Brain microvascular endothelial cell (primary cell): ENCODE measurements around the gene GPC5.

Experiments
- DNase-seq: peaks from one replicate; pipeline ENCODE4 v3.0.0-alpha.2; 2020
- H3K27ac ChIP-seq: fragments of 250-450 bp; sonication (Bioruptor Pico); 2 replicates; pipeline ENCODE4 v1.5.1; 2020; ENCODE audit warnings: mild to moderate bottlenecking, moderate library complexity
- H3K27me3 ChIP-seq: fragments of 250-450 bp; sonication (Bioruptor Pico); replicated peaks from 2 replicates; pipeline ENCODE4 v1.5.1; 2020; ENCODE audit warnings: mild to moderate bottlenecking
- H3K36me3 ChIP-seq: fragments of 250-450 bp; sonication (Bioruptor Pico); replicated peaks from 2 replicates; pipeline ENCODE4 v1.5.1; 2020; ENCODE audit warnings: mild to moderate bottlenecking
- H3K4me3 ChIP-seq: 2 replicates; pipeline ENCODE4 v1.5.1; 2011; ENCODE audit warnings: low read depth, mild to moderate bottlenecking, control low read depth, low read length, moderate library complexity
- CTCF ChIP-seq: IDR thresholded peaks from 2 replicates; pipeline ENCODE4 v1.5.1; 2011; ENCODE audit warnings: low read depth, mild to moderate bottlenecking, moderate library complexity, low read length, control low read depth, inconsistent platforms; ENCODE audit errors: missing control alignments
- in situ Hi-C: cut with HindIII; loops from 2 replicates; pipeline ENCODE4 v1.10.0; 2017; ENCODE audit warnings: low sequenced_read_pairs, low pct_ligation_motif_present

GPC5 gene

GRCh38 chr13:91813253-91813652 is 414.8 kb downstream of the GPC5 start:
- Histone ChIP-seq H3K4me3 (no peak overlapping the region), H3K27me3 (no peaks in the 10 kb centered on the region), H3K27ac (no peak overlapping the region), H3K36me3 (no peaks in the 10 kb centered on the region)
- in situ Hi-C loops = no loop called here
- TF ChIP-seq CTCF = no peak
- DNase-seq = no peak

- no peak for TF ChIP-seq CTCF
- H3K4me3 ChIP-seq = no peak overlapping the region
- DNase-seq = no peak
- H3K36me3 ChIP-seq = no peaks in the 10 kb centered on the region
- no peak overlapping the region for H3K27ac ChIP-seq
- in situ Hi-C loops = no loop called here
- no peaks in the 10 kb centered on the region for H3K27me3 ChIP-seq
Measured at GRCh38 chr13:91816263-91816807, 417.9 kb downstream of the GPC5 start.

- in situ Hi-C loops = no loop called here
- no peaks in the 10 kb centered on the region for H3K27me3 ChIP-seq
- peak; percentile 37 for TF ChIP-seq CTCF
- peak; percentile 7 for DNase-seq
- H3K27ac ChIP-seq = no peak overlapping the region
- no peak overlapping the region for H3K4me3 ChIP-seq
- no peaks in the 10 kb centered on the region for H3K36me3 ChIP-seq
Measured at GRCh38 chr13:91817250-91817649, 418.8 kb downstream of the GPC5 start.

GRCh38 chr13:91824416-91824815 is 426.0 kb downstream of the GPC5 start:
- no peak for TF ChIP-seq CTCF
- DNase-seq = no peak
- no peak overlapping the region for H3K4me3 ChIP-seq
- H3K36me3 ChIP-seq = no peaks in the 10 kb centered on the region
- in situ Hi-C loops = no loop called here
- no peaks in the 10 kb centered on the region for H3K27me3 ChIP-seq
- H3K27ac ChIP-seq = no peak overlapping the region

- no peaks in the 10 kb centered on the region for H3K27me3 ChIP-seq
- no peaks in the 10 kb centered on the region for H3K36me3 ChIP-seq
- no peak for DNase-seq
- no peak for TF ChIP-seq CTCF
- no peak overlapping the region for H3K27ac ChIP-seq
- in situ Hi-C loops = no loop called here
- no peak overlapping the region for H3K4me3 ChIP-seq
Measured at GRCh38 chr13:91825516-91825915, 427.1 kb downstream of the GPC5 start.

- TF ChIP-seq CTCF = no peak
- H3K27ac ChIP-seq = no peak overlapping the region
- no peaks in the 10 kb centered on the region for H3K36me3 ChIP-seq
- H3K4me3 ChIP-seq = no peak overlapping the region
- in situ Hi-C loops = no loop called here
- H3K27me3 ChIP-seq = no peaks in the 10 kb centered on the region
- DNase-seq = no peak
Measured at GRCh38 chr13:91836553-91836952, 438.1 kb downstream of the GPC5 start.
